ENCODE data around the gene CYP3A5. TPM values are rescaled to one million over a fixed set of nuclear protein-coding genes. Genes with fewer than 3 reads are reported as not detected.
"Not testable (repeated sequence)": the region's sequence is repeated elsewhere in the genome, so short reads cannot be mapped to it uniquely, and the experiment has no call there.

The CYP3A5 gene
- total RNA-seq, 1 donor, result under 0.01 TPM

GRCh38 chr7:99685871-99686608, 6.2 kb upstream of the CYP3A5 start:
- not testable (repeated sequence) for H3K36me3 ChIP-seq (ENCODE audit: insufficient read depth, low read length); H3K4me1 ChIP-seq (ENCODE audit: insufficient read depth, low read length); H3K4me2 ChIP-seq (ENCODE audit: insufficient read depth, low read length); DNase-seq (ENCODE audit: insufficient read length, low spot score, missing footprints); H3K9me3 ChIP-seq (ENCODE audit: low read depth, low read length); H4K20me1 ChIP-seq (ENCODE audit: insufficient read depth, low read length); H3K27ac ChIP-seq (ENCODE audit: low read depth, low read length); H3K4me3 ChIP-seq (ENCODE audit: insufficient read depth, low read length); H3K79me2 ChIP-seq (ENCODE audit: insufficient read depth, low read length); H3K27me3 ChIP-seq (ENCODE audit: insufficient read depth, low read length); H2AFZ ChIP-seq (ENCODE audit: low read length)

DNA sequence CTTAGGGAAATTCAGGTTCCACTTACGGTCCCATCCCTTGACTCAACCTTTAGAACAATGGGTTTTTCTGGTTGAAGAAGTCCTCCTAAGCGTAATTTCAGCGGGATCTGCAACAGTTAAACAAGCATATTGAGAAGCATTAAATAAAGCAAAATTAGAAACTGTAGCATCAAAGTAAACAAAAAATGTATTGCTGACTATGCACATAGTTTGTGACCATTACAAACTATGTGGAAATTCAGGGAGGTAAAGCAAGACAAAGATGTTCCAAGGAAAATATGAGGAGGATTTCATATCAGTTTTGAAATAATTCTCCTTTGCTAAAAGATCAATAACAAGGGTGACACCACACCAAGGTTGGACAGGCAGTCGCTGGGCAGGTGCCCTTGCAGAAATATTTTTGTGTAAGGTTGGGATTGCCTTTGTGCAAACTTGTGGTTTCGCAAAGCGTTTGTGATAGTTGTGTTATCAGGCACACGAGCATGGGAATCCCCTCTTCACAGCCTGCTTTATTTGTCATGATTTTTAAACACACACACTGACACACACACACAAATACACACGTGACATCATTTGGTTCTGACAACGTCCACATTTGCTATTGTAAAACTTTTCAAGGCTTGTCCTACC, 5.4 kb upstream of the CYP3A5 start:
- Histone ChIP-seq H3K27me3 (ENCODE audit: insufficient read depth, low read length) (peaks cover 2% of the 10 kb centered on the region), H2AFZ (ENCODE audit: low read length) (no peak overlapping the region), H3K4me3 (ENCODE audit: insufficient read depth, low read length) (no peak overlapping the region), H3K4me2 (ENCODE audit: insufficient read depth, low read length) (no peak overlapping the region), H4K20me1 (ENCODE audit: insufficient read depth, low read length) (no peaks in the 10 kb centered on the region), H3K27ac (ENCODE audit: low read depth, low read length) (no peak overlapping the region), H3K4me1 (ENCODE audit: insufficient read depth, low read length) (no peaks in the 10 kb centered on the region), H3K79me2 (ENCODE audit: insufficient read depth, low read length) (no peaks in the 10 kb centered on the region), H3K36me3 (ENCODE audit: insufficient read depth, low read length) (no peaks in the 10 kb centered on the region), H3K9me3 (ENCODE audit: low read depth, low read length) (no peaks in the 10 kb centered on the region)
- no peak for DNase-seq (ENCODE audit: insufficient read length, low spot score, missing footprints)
- no peak for TF ChIP-seq CTCF (IDR thresholded peaks at IDR 0.05; ENCODE audit: extremely low read depth, low read depth, low read length)

- Histone ChIP-seq H3K27ac (ENCODE audit: low read depth, low read length) (no peak overlapping the region), H2AFZ (ENCODE audit: low read length) (no peak overlapping the region), H3K4me3 (ENCODE audit: insufficient read depth, low read length) (no peak overlapping the region), H3K79me2 (ENCODE audit: insufficient read depth, low read length) (no peaks in the 10 kb centered on the region), H4K20me1 (ENCODE audit: insufficient read depth, low read length) (no peaks in the 10 kb centered on the region), H3K4me2 (ENCODE audit: insufficient read depth, low read length) (no peak overlapping the region), H3K4me1 (ENCODE audit: insufficient read depth, low read length) (no peaks in the 10 kb centered on the region), H3K9me3 (ENCODE audit: low read depth, low read length) (no peaks in the 10 kb centered on the region), H3K27me3 (ENCODE audit: insufficient read depth, low read length) (no peaks in the 10 kb centered on the region), H3K36me3 (ENCODE audit: insufficient read depth, low read length) (no peaks in the 10 kb centered on the region)
- no peak for DNase-seq (ENCODE audit: insufficient read length, low spot score, missing footprints)
- no peak for TF ChIP-seq CTCF (IDR thresholded peaks at IDR 0.05; ENCODE audit: extremely low read depth, low read depth, low read length)
Measured at GRCh38 chr7:99679032-99679399, 780 bp downstream of the CYP3A5 start.

- H4K20me1 ChIP-seq (ENCODE audit: insufficient read depth, low read length), result no peaks in the 10 kb centered on the region
Measured at GRCh38 chr7:99677648-99678045, 2.1 kb downstream of the CYP3A5 start.

More at GRCh38 chr7:99677648-99678045, 2.1 kb downstream of the CYP3A5 start:
- H3K27ac ChIP-seq (ENCODE audit: low read depth, low read length), result no peak overlapping the region
- H3K9me3 ChIP-seq (ENCODE audit: low read depth, low read length), result no peaks in the 10 kb centered on the region
- TF ChIP-seq CTCF (IDR thresholded peaks at IDR 0.05; ENCODE audit: extremely low read depth, low read depth, low read length), result no peak
- no peak overlapping the region for H3K4me3 ChIP-seq (ENCODE audit: insufficient read depth, low read length)
- H3K27me3 ChIP-seq (ENCODE audit: insufficient read depth, low read length), result no peaks in the 10 kb centered on the region
- H3K36me3 ChIP-seq (ENCODE audit: insufficient read depth, low read length), result no peaks in the 10 kb centered on the region
- H3K4me1 ChIP-seq (ENCODE audit: insufficient read depth, low read length), result no peaks in the 10 kb centered on the region
- DNase-seq (ENCODE audit: insufficient read length, low spot score, missing footprints), result no peak
- no peaks in the 10 kb centered on the region for H3K79me2 ChIP-seq (ENCODE audit: insufficient read depth, low read length)
- no peak overlapping the region for H3K4me2 ChIP-seq (ENCODE audit: insufficient read depth, low read length)
- H2AFZ ChIP-seq (ENCODE audit: low read length), result no peak overlapping the region
